SU-DHL-6 (cell line): ENCODE measurements around the gene HAP1.

Source experiments
- H2AFZ ChIP-seq: fragments of 200-600 bp; sonication (generic); 2 replicates; pipeline ENCODE4 v1.6.1; 2014; ENCODE audit warnings: low read depth, mild to moderate bottlenecking, moderate library complexity, mixed read lengths, antibody characterized with exemption, low read length; ENCODE audit not compliant: severe bottlenecking
- H3F3A ChIP-seq: fragments of 200-600 bp; shearing (Covaris generic); 2 replicates; pipeline ENCODE4 v1.6.0; 2016; ENCODE audit warnings: antibody characterized with exemption, mild to moderate bottlenecking; ENCODE audit not compliant: insufficient read depth
- H3K27ac ChIP-seq: fragments of 200-600 bp; sonication (generic); 2 replicates; pipeline ENCODE4 v1.5.1; 2016; ENCODE audit warnings: low read depth, mild to moderate bottlenecking, low read length, moderate library complexity, mixed read lengths
- H3K27me3 ChIP-seq: fragments of 200-600 bp; sonication (generic), shearing (Covaris generic); 2 replicates; pipeline ENCODE4 v1.6.0; 2014; ENCODE audit warnings: mild to moderate bottlenecking, low read length
- H3K36me3 ChIP-seq: fragments of 200-600 bp; sonication (generic); 2 replicates; pipeline ENCODE4 v1.6.1; 2014; ENCODE audit warnings: mild to moderate bottlenecking, low read length, mixed read lengths
- H3K4me2 ChIP-seq: fragments of 300-600, 200-600 bp; shearing (Covaris generic), sonication (generic); 2 replicates; pipeline ENCODE4 v1.6.0; 2014; ENCODE audit warnings: low read length, low read depth, mild to moderate bottlenecking; ENCODE audit not compliant: poor library complexity, severe bottlenecking
- H3K4me3 ChIP-seq: fragments of 200-600 bp; sonication (generic); 2 replicates; pipeline ENCODE4 v1.5.1; 2014; ENCODE audit warnings: antibody characterized with exemption, low read length, mild to moderate bottlenecking, mixed read lengths; ENCODE audit not compliant: insufficient read depth, poor library complexity, severe bottlenecking
- H3K79me2 ChIP-seq: fragments of 200-600 bp; sonication (generic); 2 replicates; pipeline ENCODE4 v1.6.1; 2014; ENCODE audit warnings: mild to moderate bottlenecking, low read length, moderate library complexity; ENCODE audit not compliant: insufficient read depth
- H3K9ac ChIP-seq: fragments of 200-600 bp; sonication (generic); 2 replicates; pipeline ENCODE4 v1.7.0; 2014; ENCODE audit warnings: mild to moderate bottlenecking, low read length
- H3K9me2 ChIP-seq: fragments of 200-600 bp; sonication (generic); replicated peaks from 2 replicates; pipeline ENCODE4 v1.6.1; 2014; ENCODE audit warnings: low read length; ENCODE audit not compliant: insufficient read depth
- H3K9me3 ChIP-seq: fragments of 200-600 bp; sonication (generic); 2 replicates; pipeline ENCODE4 v1.6.1; 2014; ENCODE audit warnings: low read length, mixed read lengths; ENCODE audit not compliant: insufficient read depth
- H4K20me1 ChIP-seq: fragments of 200-600 bp; sonication (generic); 2 replicates; pipeline ENCODE4 v1.6.1; 2014; ENCODE audit warnings: low read depth, mild to moderate bottlenecking, antibody characterized with exemption, low read length, moderate library complexity, mixed read lengths
- CTCF ChIP-seq: fragments of 200-600 bp; sonication (generic); IDR thresholded peaks from one replicate; pipeline ENCODE4 v1.5.1; 2017; ENCODE audit warnings: antibody characterized with exemption, mild to moderate bottlenecking, low read length, moderate library complexity; ENCODE audit not compliant: insufficient read depth, poor library complexity, severe bottlenecking
- EZH2phosphoT487 ChIP-seq: fragments of 200-600 bp; sonication (generic), shearing (Covaris generic); conservative IDR thresholded peaks from 2 replicates; pipeline ENCODE4 v1.6.1; 2018; ENCODE audit warnings: mild to moderate bottlenecking, antibody characterized with exemption, low read length, moderate library complexity, mixed read lengths

Gene HAP1

GRCh38 chr17:41737680-41738023, 3.2 kb upstream of the HAP1 start:
- no peaks in the 10 kb centered on the region for H3K9me3 ChIP-seq
- no peaks in the 10 kb centered on the region for H3F3A ChIP-seq
- H3K9me2 ChIP-seq, result no peaks in the 10 kb centered on the region
- no peaks in the 10 kb centered on the region for H4K20me1 ChIP-seq
- no peaks in the 10 kb centered on the region for H3K27me3 ChIP-seq
- TF ChIP-seq EZH2phosphoT487 (no peak), CTCF (no peak)
- H2AFZ ChIP-seq, result no peak overlapping the region
- H3K9ac ChIP-seq, result no peak overlapping the region
- H3K4me2 ChIP-seq, result no peak overlapping the region
- no peaks in the 10 kb centered on the region for H3K79me2 ChIP-seq
- no peak overlapping the region for H3K4me3 ChIP-seq
- no peak overlapping the region for H3K27ac ChIP-seq
- H3K36me3 ChIP-seq, result no peaks in the 10 kb centered on the region

- Histone ChIP-seq H4K20me1 (no peaks in the 10 kb centered on the region), H3K4me2 (no peak overlapping the region), H3K9me2 (no peaks in the 10 kb centered on the region), H3K9me3 (no peaks in the 10 kb centered on the region), H3K4me3 (no peak overlapping the region), H3K27me3 (no peaks in the 10 kb centered on the region), H3K36me3 (no peaks in the 10 kb centered on the region), H3K9ac (no peak overlapping the region), H3K27ac (no peak overlapping the region), H2AFZ (no peak overlapping the region), H3F3A (no peaks in the 10 kb centered on the region), H3K79me2 (no peaks in the 10 kb centered on the region)
- TF ChIP-seq CTCF, result no peak
- no peak for TF ChIP-seq EZH2phosphoT487
Observed at GRCh38 chr17:41736983-41737679, 2.7 kb upstream of the HAP1 start.

GRCh38 chr17:41735744-41736143, 1.3 kb upstream of the HAP1 start:
- no peak overlapping the region for H3K4me3 ChIP-seq
- H3K9me2 ChIP-seq, result no peaks in the 10 kb centered on the region
- H3K9me3 ChIP-seq, result no peaks in the 10 kb centered on the region
- no peaks in the 10 kb centered on the region for H3F3A ChIP-seq
- H3K4me2 ChIP-seq, result no peak overlapping the region
- no peaks in the 10 kb centered on the region for H3K79me2 ChIP-seq
- H4K20me1 ChIP-seq, result no peaks in the 10 kb centered on the region
- H2AFZ ChIP-seq, result no peak overlapping the region
- no peaks in the 10 kb centered on the region for H3K36me3 ChIP-seq
- TF ChIP-seq CTCF (no peak), EZH2phosphoT487 (no peak)
- H3K27ac ChIP-seq, result no peak overlapping the region
- no peak overlapping the region for H3K9ac ChIP-seq
- H3K27me3 ChIP-seq, result no peaks in the 10 kb centered on the region
